Aorta (tissue), 5 donors: Measurements from ENCODE around the gene CCND1. TPM values are rescaled to one million over a fixed set of nuclear protein-coding genes. Genes with fewer than 3 reads are reported as not detected.

Experiments
- ATAC-seq: fragments of 200-7000 bp; cut with Tn5 transposase; one replicate; pipeline ENCODE4 v1.9.1; 2022; ENCODE audit warnings: moderate library complexity; ENCODE audit not compliant: low FRiP score
- DNase-seq, 2 donors: peaks; one replicate each; pipeline ENCODE4 v3.0.0-alpha.2; 2020
- H3K27ac ChIP-seq, 2 donors: one replicate each; pipeline ENCODE4 v1.5.1; 2013; ENCODE audit warnings: low read length in 2 of 2, mild to moderate bottlenecking in 2 of 2, moderate library complexity in 2 of 2, control low read depth in 1 of 2, inconsistent platforms in 1 of 2, low read depth in 1 of 2
- H3K27me3 ChIP-seq, 2 donors: one replicate each; pipeline ENCODE4 v1.6.1; 2013; ENCODE audit warnings: control low read depth in 1 of 2, low read length in 1 of 2, mild to moderate bottlenecking in 1 of 2, moderate library complexity in 1 of 2; ENCODE audit not compliant: insufficient read depth in 2 of 2, control insufficient read depth in 1 of 2
- H3K36me3 ChIP-seq, 2 donors: one replicate each; pipeline ENCODE4 v1.6.1; 2013; ENCODE audit warnings: control low read depth in 1 of 2, low read length in 1 of 2, mild to moderate bottlenecking in 1 of 2; ENCODE audit not compliant: insufficient read depth in 2 of 2, control insufficient read depth in 1 of 2
- H3K4me1 ChIP-seq, 2 donors: one replicate each; pipeline ENCODE4 v1.6.1; 2013; ENCODE audit warnings: low read length in 2 of 2, control low read depth in 1 of 2, mild to moderate bottlenecking in 1 of 2, moderate library complexity in 1 of 2; ENCODE audit not compliant: insufficient read depth in 2 of 2, control insufficient read depth in 1 of 2
- H3K4me3 ChIP-seq, 2 donors: one replicate each; pipeline ENCODE4 v1.5.1; 2013; ENCODE audit warnings: low read length in 2 of 2, control low read depth in 1 of 2, mild to moderate bottlenecking in 1 of 2
- H3K9me3 ChIP-seq: one replicate; pipeline ENCODE4 v1.6.1; 2013; ENCODE audit warnings: mild to moderate bottlenecking, low read length; ENCODE audit not compliant: control insufficient read depth
- WGBS, 2 donors: extraction: QIAGEN DNeasy Blood & Tissue Kit; methylation state at CpG; one replicate each; pipeline ENCODE4 v1.1.7; 2013; 5-methylcytosine and 5-hydroxymethylcytosine counted together
- intact Hi-C, 2 donors: fragments of 100-400 bp; cut with DNase I; formaldehyde crosslinking; loops; one replicate each; pipeline versions ENCODE4 v1.14.2 to v1.15.0; 2022
- polyA plus RNA-seq, 2 donors: library from polyadenylated mRNA; stranded (reverse); fragments of 200-250 nt; gene quantifications; one replicate each; pipeline ENCODE4 v1.2.3, GENCODE V29; 2013
- total RNA-seq, 2 donors: library from RNA; stranded (reverse); fragmentation: NEBNext Ultra II Directional; extraction: Animal tissue kit (Norgen Biotek cat#: 25700); gene quantifications; one replicate each; pipeline ENCODE4 v1.2.1, GENCODE V29; 2021
- donor health status: healthy with polysubstance abuse.
- donor health status: Bipolar disorder and iron deficiency.
- donor health status: DM: no; HTN: no; CAD: no.
- donor health status: DM: no; HTN: no; CAD: no.
- donor health status: DM: yes; HTN: yes; CAD: no.

Gene CCND1
- total and polyA plus RNA-seq, 4 donors = 20.9 to 102 (median 71.2) TPM

GRCh38 chr11:69601011-69601975, 39.7 kb upstream of the CCND1 start:
- DNase-seq = no peak
- H3K9me3 ChIP-seq = peaks cover 1% of the 10 kb centered on the region

DNA sequence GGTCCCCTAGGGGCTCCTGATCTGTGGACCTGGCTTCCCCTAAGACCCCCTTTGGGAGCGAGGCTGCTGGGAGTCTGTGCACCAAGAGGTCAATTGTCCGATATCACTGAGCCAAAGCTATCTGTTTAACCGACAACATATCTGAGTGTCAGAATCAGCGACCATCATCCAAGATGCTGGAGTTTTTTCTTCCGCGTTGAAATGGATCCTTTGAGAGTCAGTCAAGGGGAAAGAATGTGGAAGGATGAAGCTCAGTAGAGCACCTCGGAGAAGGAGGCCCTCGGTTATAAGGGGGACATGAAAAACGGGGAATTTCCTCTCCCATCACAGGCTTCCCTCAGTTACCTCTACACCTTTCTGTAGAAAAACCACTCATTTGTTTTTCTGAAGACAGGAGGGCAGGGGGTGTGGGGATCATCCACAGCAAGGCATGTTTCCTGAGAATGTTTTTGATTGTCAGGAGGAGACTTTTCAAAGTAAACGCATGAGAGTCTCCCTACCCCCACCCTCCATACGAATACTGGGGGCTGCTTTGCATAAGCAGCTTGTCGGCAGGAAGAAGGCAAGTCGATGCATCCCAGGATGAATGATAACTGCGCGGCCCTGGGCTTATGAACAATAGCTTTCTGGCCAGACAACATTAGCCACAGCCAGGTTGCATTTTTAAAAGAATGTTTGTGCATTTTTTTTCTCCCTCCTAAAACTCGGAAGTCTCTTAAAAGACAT, 37.7 kb upstream of the CCND1 start:
- intact Hi-C loops = no loop called here
- H3K27ac ChIP-seq = no peak overlapping the region
- no peaks in the 10 kb centered on the region for H3K27me3 ChIP-seq
- no peaks in the 10 kb centered on the region for H3K36me3 ChIP-seq
- H3K4me3 ChIP-seq = no peak overlapping the region
- DNase-seq = no peak
- ATAC-seq = no peak
- WGBS, 2 donors = 50 to 61% methylated on average over 16 of the region's 16 CpGs
- peaks cover 3% of the 10 kb centered on the region for H3K9me3 ChIP-seq
- H3K4me1 ChIP-seq = no peaks in the 10 kb centered on the region

More at GRCh38 chr11:69601011-69601975, 39.7 kb upstream of the CCND1 start:
- ATAC-seq = no peak
- Histone ChIP-seq H3K27me3 (no peaks in the 10 kb centered on the region), H3K27ac (no peak overlapping the region), H3K36me3 (no peaks in the 10 kb centered on the region), H3K4me3 (no peak overlapping the region), H3K4me1 (no peaks in the 10 kb centered on the region)
- intact Hi-C loops = no loop called here
- WGBS, 2 donors = 95 to 96% methylated on average over 12 of the region's 12 CpGs

DNA sequence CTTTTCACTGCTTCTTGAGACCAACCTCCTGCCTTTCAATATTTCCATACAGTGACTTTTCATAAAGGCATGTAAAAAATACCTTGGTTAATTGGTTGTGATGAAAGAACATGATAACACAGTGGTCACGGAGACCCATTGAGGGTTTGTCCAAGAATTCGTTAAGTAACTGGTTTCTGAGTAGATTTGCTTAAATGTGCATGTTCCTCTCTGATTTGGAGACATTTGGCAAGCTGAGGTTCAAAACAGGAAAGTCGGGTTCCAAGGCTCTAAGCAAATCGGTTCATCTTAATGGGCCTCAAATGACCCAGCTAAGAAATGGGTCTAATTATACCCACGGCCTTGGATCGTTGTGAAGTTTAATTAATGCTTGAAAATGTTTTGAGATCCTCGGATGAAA, 36.9 kb upstream of the CCND1 start:
- H3K4me3 ChIP-seq = no peak overlapping the region
- no peaks in the 10 kb centered on the region for H3K36me3 ChIP-seq
- intact Hi-C loops = no loop called here
- ATAC-seq (no peak), DNase-seq (no peak)
- no peaks in the 10 kb centered on the region for H3K4me1 ChIP-seq
- peaks cover 5% of the 10 kb centered on the region for H3K9me3 ChIP-seq
- H3K27ac ChIP-seq = no peak overlapping the region
- WGBS, 2 donors = 79 to 83% methylated on average over 7 of the region's 7 CpGs
- H3K27me3 ChIP-seq = no peaks in the 10 kb centered on the region

DNA sequence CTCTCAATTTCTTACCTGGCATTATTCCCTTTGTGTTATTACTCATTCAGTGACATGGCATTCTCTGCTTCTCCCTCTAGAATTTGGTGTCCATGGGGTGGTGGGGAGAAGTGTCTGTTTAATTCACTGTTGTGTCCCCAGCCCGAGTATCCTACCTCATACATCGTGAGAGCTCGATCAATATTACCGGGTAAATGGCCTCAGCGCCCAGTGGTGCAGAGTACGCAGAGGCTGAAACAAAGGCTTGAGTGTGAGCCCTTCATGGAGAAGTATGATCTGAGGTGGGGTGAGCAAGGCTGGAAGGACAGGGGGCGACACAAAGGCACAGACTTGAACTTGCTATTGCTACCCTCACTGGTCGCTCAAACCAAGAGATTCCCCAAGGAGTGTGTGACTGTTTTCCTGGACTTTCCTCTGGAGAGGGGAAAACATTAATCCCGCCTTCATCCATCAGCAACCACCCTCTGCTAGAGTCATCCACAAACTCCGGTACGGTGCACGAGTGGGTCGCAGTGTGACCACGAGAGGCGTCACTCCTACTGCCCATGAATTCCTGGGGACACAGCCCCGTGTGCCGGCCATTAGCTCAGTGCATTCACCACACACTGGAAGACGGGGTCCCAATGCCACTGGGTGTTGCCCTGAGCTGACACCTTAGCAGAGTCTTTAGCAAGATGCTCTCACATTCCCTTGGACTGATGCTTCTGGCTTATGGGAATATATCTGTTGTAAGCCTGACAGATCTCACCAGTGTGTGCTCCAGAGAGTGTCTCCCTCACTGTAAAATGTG, 35.0 kb upstream of the CCND1 start:
- intact Hi-C loops = no loop called here
- 84 to 86% methylated on average over 18 of the region's 18 CpGs for WGBS, 2 donors
- peaks cover 7% of the 10 kb centered on the region for H3K9me3 ChIP-seq
- DNase-seq = no peak
- ATAC-seq = no peak
- no peaks in the 10 kb centered on the region for H3K4me1 ChIP-seq
- no peak overlapping the region for H3K27ac ChIP-seq
- H3K27me3 ChIP-seq = no peaks in the 10 kb centered on the region
- H3K36me3 ChIP-seq = no peaks in the 10 kb centered on the region
- no peak overlapping the region for H3K4me3 ChIP-seq

DNA sequence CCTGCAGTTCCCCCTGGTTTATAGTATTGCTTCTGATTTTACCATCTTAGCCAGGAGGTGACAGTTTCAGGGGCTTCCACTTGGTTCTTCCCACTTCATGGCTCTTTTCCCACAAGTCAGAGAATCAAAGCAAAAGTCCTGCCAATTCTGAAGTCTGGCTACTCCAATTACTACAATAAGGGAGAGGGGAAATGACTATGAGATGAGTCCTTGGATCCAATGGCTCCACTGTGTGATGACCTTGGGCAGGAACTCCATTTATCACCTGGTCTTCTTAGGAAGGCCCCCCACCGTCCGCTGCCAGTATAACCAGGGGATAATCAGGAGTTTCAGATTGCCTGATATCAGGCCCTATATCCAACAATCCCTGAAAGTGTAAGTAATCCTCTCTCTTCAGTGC, 31.6 kb upstream of the CCND1 start:
- H3K27ac ChIP-seq = no peak overlapping the region
- H3K4me3 ChIP-seq = no peak overlapping the region
- ATAC-seq (no peak), DNase-seq (no peak)
- 90 to 93% methylated on average over 2 of the region's 2 CpGs for WGBS, 2 donors
- no peaks in the 10 kb centered on the region for H3K27me3 ChIP-seq
- intact Hi-C loops = no loop called here
- no peaks in the 10 kb centered on the region for H3K4me1 ChIP-seq
- H3K36me3 ChIP-seq = no peaks in the 10 kb centered on the region
- H3K9me3 ChIP-seq = peaks cover 7% of the 10 kb centered on the region

DNA sequence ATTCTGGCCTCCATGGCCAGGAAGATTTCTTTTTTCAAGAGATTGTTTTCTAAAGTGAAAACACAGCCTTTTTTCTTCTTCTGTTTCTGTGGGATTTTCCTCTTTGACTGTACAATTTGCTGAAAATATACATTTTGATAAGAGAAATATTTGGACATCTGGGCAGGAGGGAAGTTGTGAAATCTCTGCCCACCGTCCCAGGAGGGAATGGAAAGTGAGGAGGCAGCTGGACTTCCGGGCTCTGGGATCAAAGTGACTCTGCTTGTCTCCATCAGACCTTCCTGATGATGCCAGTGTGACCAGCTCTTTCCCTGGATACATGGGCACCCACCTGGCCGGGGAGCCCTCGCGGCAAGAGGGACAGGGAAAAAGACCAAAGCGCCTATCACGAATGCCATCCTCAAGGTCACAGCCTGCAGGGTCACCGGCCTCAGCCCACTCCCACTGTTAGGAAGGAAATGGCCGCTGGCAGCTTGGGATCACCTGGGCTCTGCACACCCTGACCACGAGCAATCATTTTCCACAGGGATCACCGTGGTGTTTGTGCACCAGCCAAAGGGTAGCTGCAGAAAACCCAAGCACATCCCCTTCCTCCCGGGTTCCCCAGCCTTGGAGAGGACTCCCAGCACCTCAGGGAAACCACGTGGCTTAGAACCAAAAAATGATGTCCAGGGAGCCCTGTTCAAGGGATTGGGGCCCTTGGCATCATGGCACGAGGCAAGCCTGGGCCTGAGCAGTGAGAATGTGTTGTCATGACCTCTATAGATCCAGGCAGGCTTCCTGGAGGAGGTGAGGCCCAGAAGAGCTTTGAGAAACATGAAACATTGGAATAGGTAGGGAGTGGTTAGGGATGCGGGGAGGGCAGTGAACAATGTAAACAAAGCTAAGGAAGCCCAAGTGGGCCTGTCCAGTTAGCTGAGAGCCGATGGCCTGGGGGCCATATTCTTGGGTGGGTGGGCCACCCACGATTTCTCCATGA, 29.1 kb upstream of the CCND1 start:
- Histone ChIP-seq H3K27me3 (no peaks in the 10 kb centered on the region), H3K36me3 (no peaks in the 10 kb centered on the region), H3K27ac (no peak overlapping the region), H3K4me1 (no peaks in the 10 kb centered on the region), H3K4me3 (no peak overlapping the region), H3K9me3 (peaks cover 6% of the 10 kb centered on the region)
- 71 to 78% methylated on average over 17 of the region's 17 CpGs for WGBS, 2 donors
- ATAC-seq (no peak), DNase-seq (no peak)
- intact Hi-C loops = no loop called here

DNA sequence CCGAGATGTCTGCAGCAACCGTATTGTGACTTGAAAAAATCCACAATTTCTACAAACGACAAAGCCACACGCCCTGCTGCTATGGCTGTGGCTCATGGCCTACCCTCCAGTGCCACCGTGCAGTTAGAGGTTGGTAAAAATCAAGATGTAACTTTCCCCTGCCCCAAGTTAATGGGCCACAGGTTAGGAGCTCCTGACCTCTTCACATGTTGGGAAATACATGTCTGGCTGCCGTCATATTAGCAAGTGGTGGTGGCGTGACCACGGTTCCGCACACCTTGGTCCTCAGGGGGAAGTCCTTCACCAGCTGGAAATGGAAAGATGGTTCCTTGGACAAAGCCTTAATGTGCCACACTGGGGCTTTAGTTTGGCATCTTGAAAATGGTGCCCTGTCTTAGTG, 27.4 kb upstream of the CCND1 start:
- no peak overlapping the region for H3K4me3 ChIP-seq
- H3K27ac ChIP-seq = no peak overlapping the region
- peaks cover 4% of the 10 kb centered on the region for H3K9me3 ChIP-seq
- 94 to 95% methylated on average over 9 of the region's 9 CpGs for WGBS, 2 donors
- ATAC-seq (no peak), DNase-seq (no peak)
- H3K27me3 ChIP-seq = no peaks in the 10 kb centered on the region
- no peaks in the 10 kb centered on the region for H3K36me3 ChIP-seq
- intact Hi-C loops = no loop called here
- H3K4me1 ChIP-seq = no peaks in the 10 kb centered on the region

- Histone ChIP-seq H3K4me3 (no peak overlapping the region), H3K4me1 (no peaks in the 10 kb centered on the region), H3K36me3 (no peaks in the 10 kb centered on the region), H3K9me3 (peaks cover 2% of the 10 kb centered on the region), H3K27ac (no peak overlapping the region), H3K27me3 (no peaks in the 10 kb centered on the region)
- DNase-seq = peak in 1 of 2 donors; percentile 21
- intact Hi-C loops = no loop called here
- ATAC-seq = no peak
- 88 to 91% methylated on average over 8 of the region's 8 CpGs for WGBS, 2 donors
Measured at GRCh38 chr11:69614085-69614484, 26.9 kb upstream of the CCND1 start.
